ENCODE results near the gene MAN2B2.

GRCh38 chr4:6592804-6593563 lies 18.0 kb downstream of the MAN2B2 start:
- TF ChIP-seq, protein P1, sequence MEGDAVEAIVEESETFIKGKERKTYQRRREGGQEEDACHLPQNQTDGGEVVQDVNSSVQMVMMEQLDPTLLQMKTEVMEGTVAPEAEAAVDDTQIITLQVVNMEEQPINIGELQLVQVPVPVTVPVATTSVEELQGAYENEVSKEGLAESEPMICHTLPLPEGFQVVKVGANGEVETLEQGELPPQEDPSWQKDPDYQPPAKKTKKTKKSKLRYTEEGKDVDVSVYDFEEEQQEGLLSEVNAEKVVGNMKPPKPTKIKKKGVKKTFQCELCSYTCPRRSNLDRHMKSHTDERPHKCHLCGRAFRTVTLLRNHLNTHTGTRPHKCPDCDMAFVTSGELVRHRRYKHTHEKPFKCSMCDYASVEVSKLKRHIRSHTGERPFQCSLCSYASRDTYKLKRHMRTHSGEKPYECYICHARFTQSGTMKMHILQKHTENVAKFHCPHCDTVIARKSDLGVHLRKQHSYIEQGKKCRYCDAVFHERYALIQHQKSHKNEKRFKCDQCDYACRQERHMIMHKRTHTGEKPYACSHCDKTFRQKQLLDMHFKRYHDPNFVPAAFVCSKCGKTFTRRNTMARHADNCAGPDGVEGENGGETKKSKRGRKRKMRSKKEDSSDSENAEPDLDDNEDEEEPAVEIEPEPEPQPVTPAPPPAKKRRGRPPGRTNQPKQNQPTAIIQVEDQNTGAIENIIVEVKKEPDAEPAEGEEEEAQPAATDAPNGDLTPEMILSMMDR (IDR thresholded peaks at IDR 0.05) = no peak
- TF ChIP-seq POLR2A (IDR thresholded peaks at IDR 0.05) = no peak
